HG03045 (cell line): ENCODE measurements around the gene FES.
"Not testable (repeated sequence)": the region's sequence is repeated elsewhere in the genome, so short reads cannot be mapped to it uniquely, and the experiment has no call there.

Experiments
- ATAC-seq: cut with Tn5 transposase; IDR thresholded peaks from one replicate; pipeline ENCODE4 v1.9.1; 2021; ENCODE audit warnings: mild to moderate bottlenecking, moderate library complexity; ENCODE audit not compliant: unreplicated experiment

Gene FES

GRCh38 chr15:90928106-90928505 is 43.8 kb downstream of the FES start:
- not testable (repeated sequence) for ATAC-seq

DNA sequence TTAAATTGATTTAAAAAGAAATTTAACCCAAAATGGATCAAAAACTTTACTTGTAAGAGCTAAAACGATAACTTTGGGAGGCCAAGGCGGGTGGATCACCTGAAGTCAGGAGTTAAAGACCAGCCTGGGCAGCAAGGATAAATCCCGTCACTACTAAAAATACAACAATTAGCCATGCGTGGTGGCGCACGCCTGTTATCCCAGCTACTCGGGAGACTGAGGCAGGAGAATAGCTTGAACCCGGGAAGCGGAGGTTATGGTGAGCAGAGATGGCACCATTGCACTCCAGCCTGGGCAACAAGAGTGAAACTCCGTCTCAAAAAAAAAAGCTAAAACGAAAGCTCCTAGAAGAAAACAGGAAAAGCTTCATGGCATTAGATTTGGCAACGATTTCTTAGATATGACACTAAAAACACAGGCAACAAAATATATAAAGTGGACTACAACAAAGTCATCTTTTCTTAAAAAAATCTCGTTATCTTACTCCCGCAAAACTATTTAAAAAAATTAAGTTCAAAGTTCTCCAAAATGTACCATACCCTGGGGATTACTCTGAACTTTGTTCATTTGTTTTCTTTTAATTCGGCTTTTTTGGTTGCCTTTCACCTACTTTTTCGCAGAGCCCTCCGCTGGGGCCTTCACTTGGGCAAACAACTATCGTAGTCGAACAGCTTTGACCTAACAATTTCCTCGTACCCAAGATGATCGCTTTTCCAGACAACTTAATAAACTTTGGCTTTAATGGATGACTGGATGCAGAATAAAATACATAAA is 45.1 kb downstream of the FES start:
- no peak for ATAC-seq

DNA sequence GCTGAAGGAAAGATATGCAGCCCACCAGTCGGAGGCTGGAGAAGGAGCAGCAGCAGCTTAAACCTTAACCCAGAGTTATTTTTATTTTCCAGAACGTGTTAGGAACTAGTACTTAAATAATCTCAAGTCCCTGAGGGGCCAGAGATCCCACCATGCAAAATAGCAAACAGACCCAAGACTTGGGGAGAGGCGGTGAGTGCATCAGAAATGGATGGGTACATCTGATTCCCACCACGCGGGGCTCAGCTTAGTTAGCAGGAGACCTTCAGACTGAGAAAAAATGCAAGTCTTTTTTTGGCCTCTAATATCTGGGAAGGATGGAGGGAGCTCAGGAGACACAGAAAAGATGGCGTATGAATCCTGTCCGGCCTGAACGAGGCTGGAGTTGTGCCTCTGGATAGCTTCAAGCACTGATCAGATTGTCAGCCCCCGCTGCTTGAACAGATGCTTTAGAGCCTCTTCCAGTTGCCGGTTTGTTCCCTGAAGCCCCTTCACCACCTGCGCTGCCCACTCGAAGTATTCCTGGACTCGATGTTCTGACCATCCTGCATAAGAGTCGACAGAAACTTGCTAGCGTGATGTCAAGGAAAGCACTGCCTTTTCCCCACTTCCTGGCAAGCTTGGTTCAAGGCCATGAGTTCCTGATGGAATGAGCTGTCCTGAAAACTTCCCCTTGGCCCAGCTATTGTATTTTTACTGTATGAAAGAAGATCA is 46.7 kb downstream of the FES start:
- no peak for ATAC-seq

GRCh38 chr15:90931575-90931827 is 47.2 kb downstream of the FES start:
- ATAC-seq = no peak

GRCh38 chr15:90931828-90932659 is 47.7 kb downstream of the FES start, which contains the start of gene HDDC3:
Gene HDDC3 (minus strand): TSS chr15:90932549. CDS start chr15:90932540, 9 bp downstream.
- peak; percentile 49 for ATAC-seq

GRCh38 chr15:90932660-90932991 is 48.3 kb downstream of the FES start:
- no peak for ATAC-seq

- no peak for ATAC-seq
These were observed 49.0 kb downstream of the FES start for GRCh38 chr15:90933301-90933700.

DNA sequence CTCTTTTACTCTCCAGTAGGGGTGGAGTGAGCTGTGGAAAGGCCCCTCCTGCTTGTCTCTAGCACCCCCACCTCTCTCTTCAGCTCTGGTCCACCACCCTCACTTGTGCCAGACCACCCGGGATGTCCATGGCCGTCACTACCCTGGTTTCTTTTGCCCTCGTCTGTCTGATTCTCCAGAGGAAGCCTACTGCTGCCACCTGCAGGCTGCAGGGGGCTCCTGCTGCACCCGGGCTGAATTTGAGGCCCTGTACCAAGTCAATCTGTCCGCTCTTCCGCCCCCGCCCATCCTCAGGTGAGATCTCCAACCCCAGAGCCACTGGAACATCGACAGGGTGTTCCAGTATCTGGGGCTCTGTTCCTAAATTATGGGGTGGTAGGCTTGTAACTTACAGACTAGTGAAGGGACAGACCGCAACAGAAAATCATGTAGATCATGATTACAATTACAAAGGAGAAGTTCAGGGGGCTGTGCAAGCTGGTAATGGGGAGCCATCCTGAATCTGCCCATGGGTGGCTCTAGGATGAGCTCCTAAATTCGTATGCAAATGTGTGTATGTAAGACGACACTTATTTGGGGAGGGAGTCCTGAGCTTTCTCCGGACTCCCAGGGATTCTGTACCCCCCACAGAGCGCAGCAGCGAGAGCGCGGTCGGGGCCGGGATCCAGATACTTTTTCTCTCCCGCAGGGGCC is 50.1 kb downstream of the FES start:
- ATAC-seq = peak; percentile 27

DNA sequence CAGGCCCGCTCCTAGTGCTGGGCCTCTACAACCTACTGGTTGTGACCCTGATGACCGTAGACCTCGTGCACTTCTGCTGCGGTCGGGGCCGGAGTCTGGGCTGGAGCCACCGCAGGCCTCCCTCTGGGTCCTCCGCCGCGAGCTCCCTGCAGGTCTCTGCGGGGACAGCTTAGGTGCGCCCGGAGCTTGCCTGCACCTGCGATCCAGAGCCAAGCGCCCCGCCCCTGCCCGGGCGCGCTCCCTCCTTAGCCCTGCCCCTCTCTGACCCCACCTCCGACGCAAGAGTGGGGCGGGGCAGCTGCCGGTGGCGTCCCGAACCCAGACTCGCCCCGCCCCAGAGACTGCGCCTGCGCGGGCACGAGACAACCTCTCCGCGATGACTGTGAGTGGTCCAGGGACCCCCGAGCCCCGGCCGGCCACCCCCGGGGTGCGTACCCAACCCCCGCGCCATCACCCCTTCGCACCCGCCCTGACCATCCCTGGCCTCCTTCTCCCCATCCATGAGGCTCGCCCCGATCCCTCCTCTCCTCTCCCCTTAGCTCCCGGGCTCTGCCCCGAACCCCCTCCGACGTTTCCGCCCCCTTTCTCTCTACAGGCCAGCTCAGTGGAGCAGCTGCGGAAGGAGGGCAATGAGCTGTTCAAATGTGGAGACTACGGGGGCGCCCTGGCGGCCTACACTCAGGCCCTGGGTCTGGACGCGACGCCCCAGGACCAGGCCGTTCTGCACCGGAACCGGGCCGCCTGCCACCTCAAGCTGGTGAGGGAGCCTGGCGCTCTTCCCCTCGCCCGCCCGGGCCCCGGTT is 50.8 kb downstream of the FES start, which contains the start of gene UNC45A:
TSS of gene UNC45A (plus strand) at position 337 of the 803 bp plus-strand sequence. CDS start at position 377, 40 bp downstream.
- ATAC-seq = peak; percentile 63

DNA sequence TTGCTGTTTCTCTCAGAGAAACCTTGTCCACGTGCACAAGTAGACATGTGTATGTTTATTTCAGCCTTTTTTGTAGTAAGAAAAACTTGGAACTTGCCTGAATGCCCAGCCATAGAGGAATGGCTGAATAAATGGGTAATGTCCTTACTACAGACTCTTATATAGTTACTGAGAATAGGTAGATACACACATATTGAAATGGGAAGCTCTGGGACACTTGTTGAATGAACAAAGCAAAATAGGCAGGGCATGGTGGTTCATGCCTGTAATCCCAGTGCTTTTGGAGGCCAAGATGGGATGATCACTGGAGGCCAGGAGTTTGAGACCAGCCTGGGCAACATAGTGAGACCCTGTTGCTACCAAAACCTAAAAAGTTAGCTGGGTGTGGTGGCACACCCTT is 52.5 kb downstream of the FES start:
- no peak for ATAC-seq

DNA sequence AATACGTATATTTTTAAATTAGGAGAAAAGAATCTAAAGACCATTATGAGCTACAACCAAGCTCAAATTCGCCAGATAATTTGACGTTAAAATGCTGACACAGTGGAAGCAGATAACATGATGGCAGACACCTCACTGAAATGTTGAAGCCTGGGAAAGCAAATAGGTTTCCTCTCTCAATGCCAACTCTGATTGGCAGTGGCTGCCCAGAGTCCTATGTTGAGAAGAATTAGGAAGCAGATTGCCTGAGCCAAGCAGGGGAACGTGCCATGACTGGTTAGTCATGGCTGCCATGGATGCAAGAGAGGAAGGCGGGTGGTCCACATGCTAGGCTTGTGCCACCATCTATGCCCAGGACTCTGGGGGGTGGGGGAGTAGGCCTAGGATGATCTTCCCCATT is 54.0 kb downstream of the FES start:
- ATAC-seq = no peak

DNA sequence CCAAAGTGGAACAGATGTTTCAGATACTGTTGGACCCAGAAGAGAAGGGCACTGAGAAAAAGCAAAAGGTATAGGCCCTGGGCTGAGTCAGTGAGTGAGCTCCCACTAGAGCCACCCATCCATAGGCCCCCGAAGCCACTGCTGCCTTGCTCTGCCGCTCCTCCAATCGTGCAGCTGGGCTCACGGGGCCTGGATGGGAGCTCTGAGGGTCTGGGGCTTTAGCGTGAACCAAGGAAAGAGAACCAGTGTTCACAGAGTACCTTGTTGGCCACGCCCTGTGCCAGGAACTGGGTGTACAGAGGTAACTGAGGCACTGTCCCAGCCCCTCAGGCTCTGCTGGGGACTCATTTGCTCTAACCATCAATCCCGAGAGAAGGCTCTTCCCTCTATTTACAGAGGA is 55.5 kb downstream of the FES start:
- no peak for ATAC-seq

DNA sequence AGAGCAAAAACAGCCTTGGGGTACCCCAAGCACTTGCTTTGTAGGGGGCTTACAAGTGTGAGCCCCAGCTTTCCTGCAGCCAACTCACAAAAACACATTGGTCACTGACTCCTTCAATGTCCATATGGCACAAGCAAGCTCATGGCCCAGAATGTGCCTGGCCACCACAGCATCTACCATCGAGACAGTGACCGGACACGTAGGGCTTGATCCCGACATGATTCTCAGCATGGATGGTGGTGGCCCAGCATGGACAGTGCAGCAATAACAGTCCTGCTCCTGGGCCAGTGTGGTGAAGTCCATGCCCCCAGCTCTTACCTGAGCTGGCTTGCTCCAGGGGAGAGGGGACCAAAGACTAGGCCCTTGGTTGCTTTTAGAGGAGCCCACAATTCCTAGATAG is 56.7 kb downstream of the FES start:
- ATAC-seq = no peak

DNA sequence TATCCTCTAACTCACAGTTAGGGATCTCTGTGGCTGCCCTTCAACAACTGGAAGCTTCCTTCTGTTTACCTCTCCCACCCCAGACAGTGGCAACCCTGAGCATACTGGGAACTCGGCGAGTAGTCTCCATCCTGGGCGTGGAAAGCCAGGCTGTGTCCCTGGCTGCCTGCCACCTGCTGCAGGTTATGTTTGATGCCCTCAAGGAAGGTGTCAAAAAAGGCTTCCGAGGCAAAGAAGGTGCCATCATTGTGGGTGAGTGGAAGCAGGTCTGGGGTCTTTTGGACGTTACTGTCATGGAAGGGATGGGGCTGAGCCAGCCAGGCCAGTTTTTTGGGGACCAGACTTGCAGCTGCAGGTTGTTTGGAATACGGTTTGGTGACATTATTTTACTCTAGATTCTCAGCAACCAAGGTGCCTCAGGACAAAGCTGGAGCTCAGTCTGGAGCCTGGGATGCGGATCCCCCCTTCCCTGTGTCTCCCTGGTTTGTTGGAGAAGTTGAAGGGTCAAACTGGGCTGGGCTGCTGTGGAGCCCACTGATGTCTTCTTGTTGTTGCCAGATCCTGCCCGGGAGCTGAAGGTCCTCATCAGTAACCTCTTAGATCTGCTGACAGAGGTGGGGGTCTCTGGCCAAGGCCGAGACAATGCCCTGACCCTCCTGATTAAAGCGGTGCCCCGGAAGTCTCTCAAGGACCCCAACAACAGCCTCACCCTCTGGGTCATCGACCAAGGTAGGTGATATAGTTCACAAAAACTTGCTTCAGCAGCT is 58.2 kb downstream of the FES start:
- ATAC-seq = no peak

- no peak for ATAC-seq
These were observed 60.8 kb downstream of the FES start for GRCh38 chr15:90945091-90945490.
